Glutamatergic neuron (in vitro differentiated cells): Measurements from ENCODE around the gene BPNT1. TPM values are rescaled to one million over a fixed set of nuclear protein-coding genes. Genes with fewer than 3 reads are reported as not detected.

Source experiments
- DNase-seq: peaks from one replicate; pipeline ENCODE4 v3.0.0; 2022
- H3K27ac Mint-ChIP-seq: one replicate; pipeline ENCODE4 v1.8.0; 2020; ENCODE audit warnings: mild to moderate bottlenecking, mixed read lengths, inconsistent platforms; ENCODE audit not compliant: unreplicated experiment
- H3K27me3 Mint-ChIP-seq: one replicate; pipeline ENCODE4 v1.8.0; 2020; ENCODE audit warnings: mild to moderate bottlenecking, moderate library complexity, mixed read lengths, inconsistent platforms; ENCODE audit not compliant: unreplicated experiment
- H3K36me3 Mint-ChIP-seq: one replicate; pipeline ENCODE4 v1.8.0; 2020; ENCODE audit warnings: mild to moderate bottlenecking, mixed read lengths, inconsistent platforms; ENCODE audit not compliant: unreplicated experiment
- H3K4me1 Mint-ChIP-seq: one replicate; pipeline ENCODE4 v1.8.0; 2020; ENCODE audit warnings: mild to moderate bottlenecking, low read depth, mixed read lengths, inconsistent platforms; ENCODE audit not compliant: unreplicated experiment
- H3K4me3 Mint-ChIP-seq: one replicate; pipeline ENCODE4 v1.8.0; 2020; ENCODE audit warnings: mild to moderate bottlenecking, mixed read lengths, inconsistent platforms; ENCODE audit not compliant: unreplicated experiment
- H3K9me3 Mint-ChIP-seq: one replicate; pipeline ENCODE4 v1.8.0; 2020; ENCODE audit warnings: mild to moderate bottlenecking, moderate library complexity, mixed read lengths, inconsistent platforms; ENCODE audit not compliant: unreplicated experiment
- CTCF ChIP-seq: fragments of 200-600 bp; sonication (generic); IDR thresholded peaks from one replicate; pipeline ENCODE4 v1.5.0; 2021; ENCODE audit not compliant: partially characterized antibody, unreplicated experiment
- long read RNA-seq: library from polyadenylated mRNA; unstranded; transcript quantifications from one replicate; pipeline ENCODE4 v2.0.0, GENCODE V29; 2020; ENCODE audit not compliant: unreplicated experiment
- total RNA-seq: library from RNA; stranded (reverse); fragmentation: NEBNext Ultra II Directional; extraction: Animal tissue kit (Norgen Biotek cat#: 25700); gene quantifications from one replicate; pipeline ENCODE4 v1.2.1, GENCODE V29; 2021; ENCODE audit not compliant: unreplicated experiment

BPNT1 gene
- total RNA-seq, result 26.0 TPM
- long read RNA-seq, partial matches to known transcripts, result 2 of 10 reads
- long read RNA-seq, other reads (novel, unspliced or antisense), result 4 of 10 reads

- peak within 1 kb of the TSS; percentile 98 for H3K4me3 Mint-ChIP-seq
- peaks cover 4% of the 10 kb centered on the region for H3K27me3 Mint-ChIP-seq
- no peak for TF ChIP-seq CTCF
- H3K9me3 Mint-ChIP-seq, result peaks cover 2% of the 10 kb centered on the region
- H3K4me1 Mint-ChIP-seq, result peaks cover 2% of the 10 kb centered on the region
- peak within 1 kb of the TSS; percentile 57 for H3K27ac Mint-ChIP-seq
- peak; percentile 94 for DNase-seq
- H3K36me3 Mint-ChIP-seq, result no peaks in the 10 kb centered on the region
Measured at GRCh38 chr1:220089650-220090556, at the start of gene BPNT1. TSS of gene BPNT1 (minus strand) at chr1:220089788. CDS start at chr1:220079846, 9,942 bp downstream.

GRCh38 chr1:220137019-220137786 lies 47.6 kb upstream of the BPNT1 start:
- H3K36me3 Mint-ChIP-seq, result peaks cover 7% of the 10 kb centered on the region
- H3K27ac Mint-ChIP-seq, result no peak overlapping the region
- H3K4me3 Mint-ChIP-seq, result no peak overlapping the region
- DNase-seq, result no peak
- H3K9me3 Mint-ChIP-seq, result no peaks in the 10 kb centered on the region
- H3K27me3 Mint-ChIP-seq, result no peaks in the 10 kb centered on the region
- no peaks in the 10 kb centered on the region for H3K4me1 Mint-ChIP-seq
- no peak for TF ChIP-seq CTCF

GRCh38 chr1:220135755-220136154 lies 46.2 kb upstream of the BPNT1 start:
- Mint-ChIP-seq H3K27me3 (no peaks in the 10 kb centered on the region), H3K4me1 (no peaks in the 10 kb centered on the region), H3K27ac (no peak overlapping the region), H3K4me3 (no peak overlapping the region), H3K36me3 (peaks cover under 1% of the 10 kb centered on the region), H3K9me3 (no peaks in the 10 kb centered on the region)
- no peak for DNase-seq
- TF ChIP-seq CTCF, result no peak

GRCh38 chr1:220129479-220130210 lies 40.1 kb upstream of the BPNT1 start:
- Mint-ChIP-seq H3K4me1 (no peaks in the 10 kb centered on the region), H3K36me3 (no peaks in the 10 kb centered on the region), H3K9me3 (no peaks in the 10 kb centered on the region), H3K4me3 (no peak overlapping the region), H3K27me3 (no peaks in the 10 kb centered on the region), H3K27ac (no peak overlapping the region)
- no peak for TF ChIP-seq CTCF
- no peak for DNase-seq
